Stomach smooth muscle (tissue), 2 donors: Measurements from ENCODE around the gene RNF13.
"Not testable (repeated sequence)": the region's sequence is repeated elsewhere in the genome, so short reads cannot be mapped to it uniquely, and the experiment has no call there.

Experiments used
- H3K27ac ChIP-seq: one replicate; pipeline ENCODE4 v1.7.0; 2013; ENCODE audit warnings: mild to moderate bottlenecking, low read length, inconsistent platforms
- H3K27me3 ChIP-seq, 2 donors: one replicate each; pipeline ENCODE4 v1.7.0; 2013; ENCODE audit warnings: low read length in 2 of 2; ENCODE audit not compliant: insufficient read depth in 2 of 2, control insufficient read depth in 1 of 2
- H3K36me3 ChIP-seq, 2 donors: one replicate each; pipeline ENCODE4 v1.7.0; 2013; ENCODE audit warnings: low read length in 2 of 2; ENCODE audit not compliant: control insufficient read depth in 2 of 2, insufficient read depth in 2 of 2
- H3K4me1 ChIP-seq: one replicate; pipeline ENCODE4 v1.7.0; 2013; ENCODE audit warnings: low read length; ENCODE audit not compliant: control insufficient read depth, insufficient read depth
- H3K4me3 ChIP-seq, 2 donors: one replicate each; pipeline ENCODE4 v1.7.0; 2013; ENCODE audit warnings: low read length in 2 of 2
- H3K9ac ChIP-seq, 2 donors: one replicate each; pipeline ENCODE4 v1.7.0; 2013; ENCODE audit warnings: low read length in 2 of 2, mild to moderate bottlenecking in 1 of 2
- H3K9me3 ChIP-seq, 2 donors: one replicate each; pipeline ENCODE4 v1.7.0; 2013; ENCODE audit warnings: low read length in 2 of 2; ENCODE audit not compliant: control insufficient read depth in 2 of 2
- donor health status: healthy.
- donor health status: Pancreatic carcinoma.

Gene RNF13

GRCh38 chr3:149867563-149867962 is 54.5 kb downstream of the RNF13 start:
- peaks cover 2 to 6% of the 10 kb centered on the region in 2 donors for H3K9me3 ChIP-seq
- H3K4me3 ChIP-seq = no peak overlapping the region

GRCh38 chr3:149871855-149872254 is 58.8 kb downstream of the RNF13 start:
- Histone ChIP-seq H3K36me3 (peaks cover 5 to 7% of the 10 kb centered on the region in 2 donors), H3K4me1 (no peaks in the 10 kb centered on the region), H3K27ac (no peak overlapping the region), H3K4me3 (no peak overlapping the region), H3K9me3 (peaks cover 2 to 4% of the 10 kb centered on the region in 2 donors), H3K9ac (no peak overlapping the region), H3K27me3 (no peaks in the 10 kb centered on the region)

More at GRCh38 chr3:149867563-149867962, 54.5 kb downstream of the RNF13 start:
- Histone ChIP-seq H3K27me3 (no peaks in the 10 kb centered on the region), H3K27ac (no peak overlapping the region), H3K9ac (no peak overlapping the region), H3K4me1 (no peaks in the 10 kb centered on the region), H3K36me3 (peaks cover 4 to 5% of the 10 kb centered on the region in 2 donors)

- Histone ChIP-seq H3K36me3 (peaks cover 5 to 7% of the 10 kb centered on the region in 2 donors), H3K9ac (no peak overlapping the region), H3K27ac (no peak overlapping the region), H3K4me1 (no peaks in the 10 kb centered on the region), H3K27me3 (no peaks in the 10 kb centered on the region), H3K9me3 (peaks cover 0 to 4% of the 10 kb centered on the region in 2 donors), H3K4me3 (no peak overlapping the region)
These were observed 59.6 kb downstream of the RNF13 start for GRCh38 chr3:149872589-149872988.

GRCh38 chr3:149877668-149878067 is 64.7 kb downstream of the RNF13 start:
- no peak overlapping the region for H3K4me3 ChIP-seq

GRCh38 chr3:149879872-149880271 is 66.9 kb downstream of the RNF13 start:
- H3K4me1 ChIP-seq = no peaks in the 10 kb centered on the region
- H3K27ac ChIP-seq = no peak overlapping the region
- no peak overlapping the region for H3K9ac ChIP-seq

More at GRCh38 chr3:149877668-149878067, 64.7 kb downstream of the RNF13 start:
- Histone ChIP-seq H3K27me3 (no peaks in the 10 kb centered on the region), H3K9me3 (no peaks in the 10 kb centered on the region), H3K9ac (no peak overlapping the region), H3K27ac (no peak overlapping the region), H3K4me1 (no peaks in the 10 kb centered on the region), H3K36me3 (peaks cover 4 to 5% of the 10 kb centered on the region in 2 donors)

GRCh38 chr3:149881879-149882278 is 68.9 kb downstream of the RNF13 start:
- no peak overlapping the region for H3K4me3 ChIP-seq
- no peaks in the 10 kb centered on the region for H3K27me3 ChIP-seq
- H3K9me3 ChIP-seq = no peaks in the 10 kb centered on the region
- H3K4me1 ChIP-seq = no peaks in the 10 kb centered on the region
- peaks cover 0 to under 1% of the 10 kb centered on the region in 2 donors for H3K36me3 ChIP-seq
- H3K27ac ChIP-seq = no peak overlapping the region
- H3K9ac ChIP-seq = no peak overlapping the region

More at GRCh38 chr3:149879872-149880271, 66.9 kb downstream of the RNF13 start:
- no peaks in the 10 kb centered on the region for H3K27me3 ChIP-seq
- H3K9me3 ChIP-seq = no peaks in the 10 kb centered on the region
- no peak overlapping the region for H3K4me3 ChIP-seq
- no peaks in the 10 kb centered on the region for H3K36me3 ChIP-seq

GRCh38 chr3:149883134-149883533 is 70.1 kb downstream of the RNF13 start:
- no peaks in the 10 kb centered on the region for H3K9me3 ChIP-seq
- H3K27me3 ChIP-seq = no peaks in the 10 kb centered on the region
- H3K4me1 ChIP-seq = no peaks in the 10 kb centered on the region
- no peak overlapping the region for H3K9ac ChIP-seq
- H3K36me3 ChIP-seq = peaks cover 0 to 7% of the 10 kb centered on the region in 2 donors
- H3K4me3 ChIP-seq = no peak overlapping the region
- H3K27ac ChIP-seq = no peak overlapping the region

GRCh38 chr3:149883860-149884259 is 70.8 kb downstream of the RNF13 start:
- not testable (repeated sequence) for H3K4me3 ChIP-seq, H3K27ac ChIP-seq, H3K9ac ChIP-seq, H3K27me3 ChIP-seq, H3K9me3 ChIP-seq, H3K4me1 ChIP-seq, H3K36me3 ChIP-seq

GRCh38 chr3:149884848-149885247 is 71.8 kb downstream of the RNF13 start:
- H3K9ac ChIP-seq, H3K4me1 ChIP-seq, H3K27ac ChIP-seq, H3K4me3 ChIP-seq, H3K36me3 ChIP-seq, H3K27me3 ChIP-seq, H3K9me3 ChIP-seq: not testable (repeated sequence)

- H3K4me1 ChIP-seq = no peaks in the 10 kb centered on the region
- no peak overlapping the region for H3K4me3 ChIP-seq
- H3K9me3 ChIP-seq = no peaks in the 10 kb centered on the region
- H3K27me3 ChIP-seq = no peaks in the 10 kb centered on the region
- H3K9ac ChIP-seq = no peak overlapping the region
- H3K36me3 ChIP-seq = peaks cover 0 to 7% of the 10 kb centered on the region in 2 donors
- H3K27ac ChIP-seq = no peak overlapping the region
These were observed 73.9 kb downstream of the RNF13 start for GRCh38 chr3:149886957-149887356.

GRCh38 chr3:149891621-149892020 is 78.6 kb downstream of the RNF13 start:
- Histone ChIP-seq H3K27me3 (no peaks in the 10 kb centered on the region), H3K9me3 (no peaks in the 10 kb centered on the region), H3K36me3 (peaks cover 0 to 9% of the 10 kb centered on the region in 2 donors), H3K9ac (no peak overlapping the region), H3K4me1 (peaks cover 3% of the 10 kb centered on the region), H3K27ac (no peak overlapping the region), H3K4me3 (no peak overlapping the region)
